ENCODE results near the gene NRXN3.

DNA sequence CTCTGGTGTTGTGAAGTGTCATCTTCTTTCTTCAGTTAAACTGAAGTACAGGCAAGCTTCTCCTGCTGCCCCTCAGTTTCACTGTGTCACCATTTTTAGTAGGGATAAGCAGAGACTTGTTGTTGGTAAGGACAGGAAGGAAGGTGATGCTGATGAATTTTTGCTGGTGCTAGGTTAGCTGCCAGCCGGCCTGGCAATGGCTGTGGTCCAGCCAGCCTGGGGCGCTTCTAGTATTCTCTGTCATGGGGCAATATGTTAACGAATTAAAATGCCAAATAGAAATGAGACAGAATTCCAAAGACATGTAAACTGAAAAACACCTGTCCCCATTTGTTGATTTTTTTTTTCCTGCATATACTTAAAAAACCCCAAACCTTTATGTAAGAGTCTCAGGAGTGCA lies 1438.3 kb downstream of the NRXN3 start:
- no peak for TF ChIP-seq EZH2phosphoT487 (IDR thresholded peaks at IDR 0.05; ENCODE audit: borderline replicate concordance, low read depth, low read length)
- TF ChIP-seq, protein P1, sequence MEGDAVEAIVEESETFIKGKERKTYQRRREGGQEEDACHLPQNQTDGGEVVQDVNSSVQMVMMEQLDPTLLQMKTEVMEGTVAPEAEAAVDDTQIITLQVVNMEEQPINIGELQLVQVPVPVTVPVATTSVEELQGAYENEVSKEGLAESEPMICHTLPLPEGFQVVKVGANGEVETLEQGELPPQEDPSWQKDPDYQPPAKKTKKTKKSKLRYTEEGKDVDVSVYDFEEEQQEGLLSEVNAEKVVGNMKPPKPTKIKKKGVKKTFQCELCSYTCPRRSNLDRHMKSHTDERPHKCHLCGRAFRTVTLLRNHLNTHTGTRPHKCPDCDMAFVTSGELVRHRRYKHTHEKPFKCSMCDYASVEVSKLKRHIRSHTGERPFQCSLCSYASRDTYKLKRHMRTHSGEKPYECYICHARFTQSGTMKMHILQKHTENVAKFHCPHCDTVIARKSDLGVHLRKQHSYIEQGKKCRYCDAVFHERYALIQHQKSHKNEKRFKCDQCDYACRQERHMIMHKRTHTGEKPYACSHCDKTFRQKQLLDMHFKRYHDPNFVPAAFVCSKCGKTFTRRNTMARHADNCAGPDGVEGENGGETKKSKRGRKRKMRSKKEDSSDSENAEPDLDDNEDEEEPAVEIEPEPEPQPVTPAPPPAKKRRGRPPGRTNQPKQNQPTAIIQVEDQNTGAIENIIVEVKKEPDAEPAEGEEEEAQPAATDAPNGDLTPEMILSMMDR (conservative IDR thresholded peaks at IDR 0.05; ENCODE audit: low read length), result no peak
